Measurements from ENCODE around the gene SLC9A8. TPM values are rescaled to one million over a fixed set of nuclear protein-coding genes. Genes with fewer than 3 reads are reported as not detected.

SLC9A8 gene
- total RNA-seq, 4 donors from 2014 or later, result 12.4 to 20.4 (median 15.1) TPM

GRCh38 chr20:49899541-49900383 lies 87.1 kb downstream of the SLC9A8 start:
- Histone ChIP-seq H3K9me3 (no peaks in the 10 kb centered on the region), H3K27ac (no peak overlapping the region), H3K4me3 (no peak overlapping the region), H3K36me3 (peaks cover 0 to 9% of the 10 kb centered on the region in 2 donors), H3K27me3 (no peaks in the 10 kb centered on the region), H3K4me1 (peaks cover 10 to 14% of the 10 kb centered on the region in 2 donors)
- intact Hi-C loops (cut with DNase I; ENCODE audit: low total_unique reads), result loop anchor here (5.0 to 10.0 kb wide), 2 partner anchors 37 to 355 kb away; no protein-coding TSS in a partner anchor
- in situ Hi-C loops (cut with MboI; ENCODE audit: low sequenced_read_pairs in 4 of 4), result no loop called here
- ATAC-seq, result no peak
- DNase-seq, result no peak
- no peak for TF ChIP-seq POLR2A (IDR thresholded peaks at IDR 0.05)
- TF ChIP-seq CTCF (IDR thresholded peaks at IDR 0.05 in 4 of 5, conservative IDR thresholded peaks at IDR 0.05 in 1 of 5), result no peak

- TF ChIP-seq POLR2A (IDR thresholded peaks at IDR 0.05) (no peak), CTCF (IDR thresholded peaks at IDR 0.05 in 4 of 5, conservative IDR thresholded peaks at IDR 0.05 in 1 of 5) (no peak)
- H3K27me3 ChIP-seq, result no peaks in the 10 kb centered on the region
These were observed 89.0 kb downstream of the SLC9A8 start for GRCh38 chr20:49901588-49901987.

GRCh38 chr20:49904440-49905214 lies 92.0 kb downstream of the SLC9A8 start:
- TF ChIP-seq CTCF (IDR thresholded peaks at IDR 0.05 in 4 of 5, conservative IDR thresholded peaks at IDR 0.05 in 1 of 5) (no peak), POLR2A (IDR thresholded peaks at IDR 0.05) (no peak)
- no peak for ATAC-seq

More at GRCh38 chr20:49901588-49901987, 89.0 kb downstream of the SLC9A8 start:
- ATAC-seq, result peak; percentile 31 to 42
- intact Hi-C loops (cut with DNase I; ENCODE audit: low total_unique reads), result no loop called here
- Histone ChIP-seq H3K36me3 (peaks cover 0 to 27% of the 10 kb centered on the region in 2 donors), H3K27ac (peak overlapping the region in 3 of 4 donors; percentile 15 to 52 (median 32)), H3K4me1 (peaks cover 7 to 10% of the 10 kb centered on the region in 2 donors), H3K4me3 (no peak overlapping the region), H3K9me3 (no peaks in the 10 kb centered on the region)
- DNase-seq, result peak in 1 of 2 donors; percentile 29
- in situ Hi-C loops (cut with MboI; ENCODE audit: low sequenced_read_pairs in 4 of 4), result no loop called here

DNA sequence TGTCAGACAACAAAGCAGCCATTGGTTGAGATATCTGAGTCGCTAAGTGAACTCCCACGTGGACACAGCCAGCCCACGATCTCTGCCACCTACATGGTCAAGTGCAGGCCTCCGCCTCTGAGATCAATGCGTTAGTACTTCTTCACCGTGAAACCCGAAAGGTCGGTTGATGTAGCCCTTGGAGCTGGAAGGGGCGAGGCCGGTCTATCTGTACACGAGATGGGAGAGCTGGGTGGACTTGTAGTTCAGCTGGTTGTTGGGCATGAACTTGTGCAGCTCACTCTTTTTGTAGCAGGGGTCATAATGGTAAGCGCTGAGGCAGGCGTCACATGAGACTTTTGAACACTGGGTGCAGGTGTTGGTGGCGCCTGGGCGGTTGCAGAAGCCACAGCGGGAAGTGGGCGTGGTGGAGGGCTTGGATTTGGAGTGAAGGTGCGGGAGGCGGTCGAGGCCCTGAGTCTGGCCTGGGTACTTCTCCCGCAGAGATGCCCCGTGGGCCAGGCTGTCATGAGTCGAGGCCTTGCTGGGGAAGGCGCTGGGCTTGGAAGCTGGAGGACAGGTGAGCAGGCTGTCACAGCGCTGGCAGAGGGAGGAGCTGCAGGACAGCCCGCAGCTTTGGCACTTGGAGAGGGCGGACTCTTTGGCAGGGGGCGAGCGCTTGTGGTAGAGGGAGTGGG lies 92.9 kb downstream of the SLC9A8 start:
- ATAC-seq (no peak), DNase-seq (no peak)
- TF ChIP-seq POLR2A (IDR thresholded peaks at IDR 0.05) (no peak), CTCF (IDR thresholded peaks at IDR 0.05 in 4 of 5, conservative IDR thresholded peaks at IDR 0.05 in 1 of 5) (no peak)
- peaks cover 0 to 43% of the 10 kb centered on the region in 2 donors for H3K36me3 ChIP-seq
- H3K9me3 ChIP-seq, result no peaks in the 10 kb centered on the region
- intact Hi-C loops (cut with DNase I; ENCODE audit: low total_unique reads), result no loop called here
- no peaks in the 10 kb centered on the region for H3K27me3 ChIP-seq
- in situ Hi-C loops (cut with MboI; ENCODE audit: low sequenced_read_pairs in 4 of 4), result no loop called here
- H3K27ac ChIP-seq, result no peak overlapping the region
- peaks cover 24 to 29% of the 10 kb centered on the region in 2 donors for H3K4me1 ChIP-seq
- no peak overlapping the region for H3K4me3 ChIP-seq

More at GRCh38 chr20:49904440-49905214, 92.0 kb downstream of the SLC9A8 start:
- H3K27ac ChIP-seq, result no peak overlapping the region
- peaks cover 17 to 19% of the 10 kb centered on the region in 2 donors for H3K4me1 ChIP-seq
- no peak overlapping the region for H3K4me3 ChIP-seq
- no peaks in the 10 kb centered on the region for H3K9me3 ChIP-seq
- H3K36me3 ChIP-seq, result peaks cover 0 to 43% of the 10 kb centered on the region in 2 donors
- H3K27me3 ChIP-seq, result no peaks in the 10 kb centered on the region
- in situ Hi-C loops (cut with MboI; ENCODE audit: low sequenced_read_pairs in 4 of 4) (no loop called here), intact Hi-C loops (cut with DNase I; ENCODE audit: low total_unique reads) (no loop called here)
- no peak for DNase-seq

Data from gastrocnemius medialis (tissue), 4 donors.